ENCODE data around the gene GLP2R.

GLP2R gene

DNA sequence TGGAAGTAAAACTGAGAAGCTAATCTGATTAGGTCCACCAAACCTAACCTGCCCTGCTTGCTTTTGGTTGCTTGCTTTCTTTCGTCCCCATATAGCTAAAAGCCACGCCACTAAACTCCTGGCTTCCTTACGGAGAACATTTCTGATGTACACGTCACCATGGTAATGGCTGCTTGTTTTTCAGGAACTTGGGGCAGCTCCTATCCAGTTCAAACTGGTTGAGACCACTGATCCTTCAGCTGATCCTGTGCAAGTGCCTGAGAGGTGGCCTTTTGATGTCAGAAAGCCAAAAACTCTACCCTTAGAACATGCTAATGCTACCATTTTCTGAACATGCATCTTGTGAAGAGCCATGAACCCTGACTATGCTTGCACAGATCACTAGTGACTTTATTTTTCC lies 20.0 kb upstream of the GLP2R start:
- no peak for TF ChIP-seq CTCF (IDR thresholded peaks at IDR 0.05)

- TF ChIP-seq CTCF (IDR thresholded peaks at IDR 0.05): no peak
Measured at GRCh38 chr17:9806699-9807098, 19.0 kb upstream of the GLP2R start.

DNA sequence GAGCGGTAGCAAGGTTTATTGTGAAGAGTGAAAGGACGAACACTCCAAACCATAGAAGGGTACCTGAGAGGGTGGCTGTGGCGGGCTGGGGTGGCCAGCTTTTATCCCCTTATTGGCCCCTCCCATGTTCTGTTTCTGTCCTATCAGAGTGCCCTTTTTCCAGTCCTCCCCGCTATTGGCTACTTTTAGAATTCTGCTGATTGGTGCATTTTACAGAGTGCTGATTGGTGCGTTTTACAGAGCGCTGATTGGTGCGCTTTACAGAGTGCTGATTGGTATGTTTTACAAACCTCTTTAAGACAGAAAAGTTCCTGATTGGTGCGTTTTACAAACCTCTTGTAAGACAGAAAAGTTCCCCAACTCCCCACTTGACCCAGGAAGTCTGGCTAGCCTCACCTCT lies 16.3 kb upstream of the GLP2R start:
- no peak for TF ChIP-seq CTCF (IDR thresholded peaks at IDR 0.05)

DNA sequence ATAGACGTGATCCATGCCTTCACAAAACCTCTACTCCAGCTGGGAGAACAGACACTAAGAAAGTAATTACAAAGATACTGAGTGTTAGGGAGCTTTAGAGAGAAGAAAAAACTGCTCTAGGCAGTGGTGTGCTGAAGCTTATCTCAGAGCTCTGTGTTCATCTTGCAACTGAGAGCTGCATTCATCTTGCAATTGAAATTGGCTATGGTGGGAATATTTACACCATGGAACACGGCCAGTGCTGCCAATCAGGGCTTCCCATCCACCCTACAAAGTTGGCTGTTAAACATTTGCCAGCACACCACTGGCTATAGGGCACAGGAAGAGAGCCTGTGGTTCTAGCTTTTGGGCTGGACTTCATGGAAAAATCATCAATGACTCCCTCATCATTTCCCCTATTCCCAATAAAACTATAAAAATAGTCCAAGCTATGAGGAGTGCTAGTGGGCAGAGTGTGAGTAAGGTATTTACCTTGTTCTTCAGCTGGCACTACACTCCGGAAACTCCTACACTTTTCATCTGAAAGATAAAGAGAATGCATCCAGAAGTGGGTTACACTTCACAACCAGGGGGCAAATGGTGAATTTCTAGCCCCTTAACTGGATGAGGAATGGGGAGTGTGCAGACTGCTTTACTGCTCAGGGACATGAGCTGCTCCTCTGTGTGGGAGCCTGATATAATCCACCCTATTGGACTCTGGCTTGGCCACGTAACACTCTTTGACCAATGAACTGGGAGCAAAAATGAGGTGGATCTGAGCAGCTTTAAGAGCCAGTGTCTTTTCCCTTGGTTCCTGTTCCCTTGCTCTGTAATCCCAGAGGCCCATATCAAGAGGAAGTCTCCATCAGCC lies 15.4 kb upstream of the GLP2R start:
- no peak for TF ChIP-seq CTCF (IDR thresholded peaks at IDR 0.05)

DNA sequence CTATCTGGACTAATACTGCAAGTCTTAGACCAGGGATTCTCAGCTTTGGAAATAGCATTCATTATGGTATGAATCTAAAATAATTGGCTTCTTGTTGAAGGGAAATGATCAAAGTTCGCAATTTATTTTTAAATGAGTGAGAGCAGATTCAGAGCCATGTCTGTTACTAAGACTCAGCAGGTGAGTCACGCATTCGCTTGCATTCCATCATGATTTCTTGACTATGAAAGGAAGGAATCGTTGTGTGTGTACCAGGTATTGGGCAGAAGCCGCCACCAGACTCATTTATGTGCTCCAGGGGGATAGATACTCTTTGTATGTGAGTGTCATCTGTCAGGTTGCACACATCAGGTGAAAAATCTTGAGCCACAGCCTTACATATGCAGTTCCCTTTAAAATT lies 14.6 kb upstream of the GLP2R start:
- no peak for TF ChIP-seq CTCF (IDR thresholded peaks at IDR 0.05)

- TF ChIP-seq CTCF (IDR thresholded peaks at IDR 0.05): no peak
Measured at GRCh38 chr17:9811537-9811936, 14.2 kb upstream of the GLP2R start.

DNA sequence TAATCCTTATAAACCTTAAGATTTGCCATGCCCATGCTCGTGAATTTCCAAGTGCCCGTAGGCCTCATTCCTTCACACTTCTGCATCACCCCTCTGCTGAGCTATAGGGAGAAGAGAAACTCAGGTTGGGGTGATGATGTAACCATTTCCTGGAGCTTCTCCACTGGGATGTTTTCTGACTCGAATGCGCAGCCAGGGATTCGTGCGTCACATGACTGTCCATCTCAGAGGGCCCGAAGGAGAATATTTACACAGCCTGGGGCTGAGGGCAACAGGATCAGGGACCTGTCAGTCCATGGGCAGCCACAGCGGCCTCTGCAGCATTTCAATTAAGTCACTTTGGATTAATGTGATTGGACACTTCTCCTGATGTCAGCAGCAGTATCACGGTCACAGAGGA lies 12.6 kb upstream of the GLP2R start:
- no peak for TF ChIP-seq CTCF (IDR thresholded peaks at IDR 0.05)
